ENCODE data around the gene GLIPR1L2. TPM values are rescaled to one million over a fixed set of nuclear protein-coding genes. Genes with fewer than 3 reads are reported as not detected.
"Not testable (repeated sequence)": the region's sequence is repeated elsewhere in the genome, so short reads cannot be mapped to it uniquely, and the experiment has no call there.

Gene GLIPR1L2
- under 1 TPM; 0.33 to 0.35 TPM for total RNA-seq

- Mint-ChIP-seq H3K9me3 (no peaks in the 10 kb centered on the region), H3K27me3 (ENCODE audit: low read depth) (no peaks in the 10 kb centered on the region), H3K27ac (peak within 1 kb of the TSS; percentile 89), H3K4me1 (ENCODE audit: low read depth) (peaks cover 27% of the 10 kb centered on the region), H3K4me3 (peak within 1 kb of the TSS; percentile 87), H3K36me3 (ENCODE audit: low read depth) (peaks cover 2% of the 10 kb centered on the region)
- intact Hi-C loops (cut with micrococcal nuclease) = loop anchor here (1.0 to 10.0 kb wide), 13 partner anchors 30 to 1371 kb away; partner anchors contain the start of genes GLIPR1, GLIPR1L1, KRR1 and NAP1L1
- CTCF ChIA-PET = interaction anchor here (0.7 to 1.9 kb wide), 17 partner anchors 8 to 120 kb away, joined by 3 to 12 read pairs (median 3); partner anchors contain the start of gene GLIPR1
- DNase-seq = peak; percentile 93
These were observed at the start of gene GLIPR1L2 for GRCh38 chr12:75390899-75391538. Gene GLIPR1L2, plus strand, starts transcription at chr12:75391089. Its CDS starts 28 bp downstream, at chr12:75391117.

GRCh38 chr12:75341873-75342272 is 49.0 kb upstream of the GLIPR1L2 start:
- Mint-ChIP-seq H3K27me3 (ENCODE audit: low read depth) (peaks cover 14% of the 10 kb centered on the region), H3K36me3 (ENCODE audit: low read depth) (no peaks in the 10 kb centered on the region), H3K4me1 (ENCODE audit: low read depth) (peaks cover 10% of the 10 kb centered on the region), H3K9me3 (no peaks in the 10 kb centered on the region), H3K27ac (no peak overlapping the region), H3K4me3 (no peak overlapping the region)
- DNase-seq = no peak
- intact Hi-C loops (cut with micrococcal nuclease) = no loop called here
- CTCF ChIA-PET = no interaction called here

GRCh38 chr12:75345531-75345930 is 45.4 kb upstream of the GLIPR1L2 start:
- H3K27me3 Mint-ChIP-seq (ENCODE audit: low read depth) = peaks cover 5% of the 10 kb centered on the region
- H3K27ac Mint-ChIP-seq = no peak overlapping the region
- CTCF ChIA-PET = interaction anchor here (1.0 kb wide), 1 partner anchor 13 kb away, joined by 3 read pairs; no protein-coding TSS in a partner anchor
- intact Hi-C loops (cut with micrococcal nuclease) = no loop called here
- H3K9me3 Mint-ChIP-seq = no peaks in the 10 kb centered on the region
- no peak overlapping the region for H3K4me3 Mint-ChIP-seq
- DNase-seq = no peak
- H3K36me3 Mint-ChIP-seq (ENCODE audit: low read depth) = no peaks in the 10 kb centered on the region
- peaks cover 8% of the 10 kb centered on the region for H3K4me1 Mint-ChIP-seq (ENCODE audit: low read depth)

- H3K27ac Mint-ChIP-seq; H3K4me1 Mint-ChIP-seq (ENCODE audit: low read depth); H3K36me3 Mint-ChIP-seq (ENCODE audit: low read depth); CTCF ChIA-PET; H3K27me3 Mint-ChIP-seq (ENCODE audit: low read depth); H3K4me3 Mint-ChIP-seq; H3K9me3 Mint-ChIP-seq: not testable (repeated sequence)
- DNase-seq = peak; percentile 40
- intact Hi-C loops (cut with micrococcal nuclease) = loop anchor here (1.0 kb wide), 2 partner anchors 45 to 132 kb away; partner anchors contain the start of gene GLIPR1L2
These were observed 44.7 kb upstream of the GLIPR1L2 start for GRCh38 chr12:75346215-75346614.

GRCh38 chr12:75349946-75350345 is 40.9 kb upstream of the GLIPR1L2 start:
- no peak overlapping the region for H3K27ac Mint-ChIP-seq
- peaks cover 10% of the 10 kb centered on the region for H3K9me3 Mint-ChIP-seq
- DNase-seq = no peak
- CTCF ChIA-PET = no interaction called here
- no peak overlapping the region for H3K4me3 Mint-ChIP-seq
- intact Hi-C loops (cut with micrococcal nuclease) = no loop called here
- H3K27me3 Mint-ChIP-seq (ENCODE audit: low read depth) = no peaks in the 10 kb centered on the region
- peaks cover 7% of the 10 kb centered on the region for H3K36me3 Mint-ChIP-seq (ENCODE audit: low read depth)
- H3K4me1 Mint-ChIP-seq (ENCODE audit: low read depth) = peaks cover 8% of the 10 kb centered on the region

- intact Hi-C loops (cut with micrococcal nuclease) = no loop called here
- H3K27me3 Mint-ChIP-seq (ENCODE audit: low read depth) = no peaks in the 10 kb centered on the region
- peaks cover 7% of the 10 kb centered on the region for H3K4me1 Mint-ChIP-seq (ENCODE audit: low read depth)
- H3K4me3 Mint-ChIP-seq = no peak overlapping the region
- peaks cover 9% of the 10 kb centered on the region for H3K36me3 Mint-ChIP-seq (ENCODE audit: low read depth)
- no peak overlapping the region for H3K27ac Mint-ChIP-seq
- H3K9me3 Mint-ChIP-seq = peaks cover 14% of the 10 kb centered on the region
- no peak for DNase-seq
- CTCF ChIA-PET = no interaction called here
These were observed 40.5 kb upstream of the GLIPR1L2 start for GRCh38 chr12:75350413-75350812.

- H3K9me3 Mint-ChIP-seq = peaks cover 15% of the 10 kb centered on the region
- no peak for DNase-seq
- CTCF ChIA-PET = no interaction called here
- H3K4me1 Mint-ChIP-seq (ENCODE audit: low read depth) = no peaks in the 10 kb centered on the region
- H3K4me3 Mint-ChIP-seq = no peak overlapping the region
- no peaks in the 10 kb centered on the region for H3K27me3 Mint-ChIP-seq (ENCODE audit: low read depth)
- intact Hi-C loops (cut with micrococcal nuclease) = no loop called here
- H3K27ac Mint-ChIP-seq = no peak overlapping the region
- H3K36me3 Mint-ChIP-seq (ENCODE audit: low read depth) = peaks cover 9% of the 10 kb centered on the region
These were observed 36.9 kb upstream of the GLIPR1L2 start for GRCh38 chr12:75354011-75354410.

GRCh38 chr12:75360920-75361319 is 30.0 kb upstream of the GLIPR1L2 start:
- peaks cover 11% of the 10 kb centered on the region for H3K4me1 Mint-ChIP-seq (ENCODE audit: low read depth)
- H3K27ac Mint-ChIP-seq = peak overlapping the region; percentile 30
- no peak overlapping the region for H3K4me3 Mint-ChIP-seq
- peaks cover under 1% of the 10 kb centered on the region for H3K9me3 Mint-ChIP-seq
- intact Hi-C loops (cut with micrococcal nuclease) = loop anchor here (2.0 kb wide), 1 partner anchor 30 kb away; the partner anchor contains the start of gene GLIPR1L2
- DNase-seq = no peak
- CTCF ChIA-PET = no interaction called here
- H3K27me3 Mint-ChIP-seq (ENCODE audit: low read depth) = no peaks in the 10 kb centered on the region
- H3K36me3 Mint-ChIP-seq (ENCODE audit: low read depth) = no peaks in the 10 kb centered on the region

GRCh38 chr12:75361408-75361807 is 29.5 kb upstream of the GLIPR1L2 start:
- H3K27ac Mint-ChIP-seq = no peak overlapping the region
- no peak for DNase-seq
- CTCF ChIA-PET = no interaction called here
- intact Hi-C loops (cut with micrococcal nuclease) = loop anchor here (2.0 kb wide), 1 partner anchor 29 kb away; the partner anchor contains the start of gene GLIPR1L2
- peaks cover 11% of the 10 kb centered on the region for H3K4me1 Mint-ChIP-seq (ENCODE audit: low read depth)
- no peak overlapping the region for H3K4me3 Mint-ChIP-seq
- no peaks in the 10 kb centered on the region for H3K36me3 Mint-ChIP-seq (ENCODE audit: low read depth)
- H3K27me3 Mint-ChIP-seq (ENCODE audit: low read depth) = no peaks in the 10 kb centered on the region
- H3K9me3 Mint-ChIP-seq = no peaks in the 10 kb centered on the region

GRCh38 chr12:75364919-75365318 is 26.0 kb upstream of the GLIPR1L2 start:
- no peak for DNase-seq
- Mint-ChIP-seq H3K27me3 (ENCODE audit: low read depth) (no peaks in the 10 kb centered on the region), H3K4me1 (ENCODE audit: low read depth) (peaks cover 16% of the 10 kb centered on the region), H3K4me3 (no peak overlapping the region), H3K36me3 (ENCODE audit: low read depth) (no peaks in the 10 kb centered on the region), H3K9me3 (no peaks in the 10 kb centered on the region), H3K27ac (no peak overlapping the region)
- CTCF ChIA-PET = no interaction called here
- intact Hi-C loops (cut with micrococcal nuclease) = no loop called here

- CTCF ChIA-PET = interaction anchor here (0.6 kb wide), 3 partner anchors 10 to 613 kb away, joined by 3 to 4 read pairs (median 3); no protein-coding TSS in a partner anchor
- H3K27me3 Mint-ChIP-seq (ENCODE audit: low read depth) = no peaks in the 10 kb centered on the region
- no peak overlapping the region for H3K27ac Mint-ChIP-seq
- H3K4me1 Mint-ChIP-seq (ENCODE audit: low read depth) = peaks cover 6% of the 10 kb centered on the region
- intact Hi-C loops (cut with micrococcal nuclease) = no loop called here
- H3K9me3 Mint-ChIP-seq = no peaks in the 10 kb centered on the region
- no peak overlapping the region for H3K4me3 Mint-ChIP-seq
- DNase-seq = no peak
- H3K36me3 Mint-ChIP-seq (ENCODE audit: low read depth) = peaks cover 2% of the 10 kb centered on the region
These were observed 24.3 kb upstream of the GLIPR1L2 start for GRCh38 chr12:75366629-75367028.

- Mint-ChIP-seq H3K36me3 (ENCODE audit: low read depth) (peaks cover 2% of the 10 kb centered on the region), H3K9me3 (no peaks in the 10 kb centered on the region), H3K27ac (no peak overlapping the region), H3K4me1 (ENCODE audit: low read depth) (no peaks in the 10 kb centered on the region), H3K27me3 (ENCODE audit: low read depth) (no peaks in the 10 kb centered on the region), H3K4me3 (no peak overlapping the region)
- intact Hi-C loops (cut with micrococcal nuclease) = no loop called here
- CTCF ChIA-PET = interaction anchor here (1.3 kb wide), 1 partner anchor 40 kb away, joined by 3 read pairs; the partner anchor contains the start of gene GLIPR1L1
- DNase-seq = no peak
These were observed 15.9 kb upstream of the GLIPR1L2 start for GRCh38 chr12:75374971-75375370.

- Mint-ChIP-seq H3K36me3 (ENCODE audit: low read depth) (no peaks in the 10 kb centered on the region), H3K9me3 (no peaks in the 10 kb centered on the region), H3K4me3 (no peak overlapping the region), H3K4me1 (ENCODE audit: low read depth) (no peaks in the 10 kb centered on the region), H3K27ac (no peak overlapping the region), H3K27me3 (ENCODE audit: low read depth) (no peaks in the 10 kb centered on the region)
- intact Hi-C loops (cut with micrococcal nuclease) = no loop called here
- CTCF ChIA-PET = no interaction called here
- no peak for DNase-seq
These were observed 12.5 kb upstream of the GLIPR1L2 start for GRCh38 chr12:75378354-75378753.

Data from activated naive CD4-positive, alpha-beta T cell treated with anti-CD3 and anti-CD28 coated beads for 36 hours (primary cell).